HL-60 (cell line): ENCODE results near the gene EFCAB6.

Experiments
- DNase-seq, 2 experiments: peaks; one replicate each; pipeline ENCODE4 v3.0.0-alpha.2; 2010 to 2020; ENCODE audit warnings: low read depth in 1 of 2, low spot score in 1 of 2
- H3K27ac ChIP-seq: fragments of 250-450 bp; sonication (Bioruptor Pico); replicated peaks from 2 replicates; pipeline ENCODE4 v1.5.1; 2020; ENCODE audit warnings: mild to moderate bottlenecking, moderate library complexity
- H3K27me3 ChIP-seq: fragments of 250-450 bp; sonication (Bioruptor Pico); 2 replicates; pipeline ENCODE4 v1.5.1; 2021; ENCODE audit warnings: mild to moderate bottlenecking, moderate library complexity; ENCODE audit not compliant: insufficient read depth, poor library complexity, severe bottlenecking
- H3K4me3 ChIP-seq: replicated peaks from 2 replicates; pipeline ENCODE4 v1.5.1; 2011; ENCODE audit warnings: mild to moderate bottlenecking, control low read depth, low read length; ENCODE audit not compliant: insufficient read depth
- GABPA ChIP-seq: IDR thresholded peaks from 2 replicates; pipeline ENCODE4 v1.6.1; 2012; ENCODE audit warnings: low read depth
- POLR2AphosphoS5 ChIP-seq: IDR thresholded peaks from 2 replicates; pipeline ENCODE4 v1.6.1; 2012; ENCODE audit warnings: low read depth
- SPI1 ChIP-seq: IDR thresholded peaks from 2 replicates; pipeline ENCODE4 v1.6.1; 2012; ENCODE audit warnings: low read depth, mild to moderate bottlenecking, borderline replicate concordance
- TF ChIP-seq, protein P1 (sequence below): IDR thresholded peaks from one replicate; pipeline ENCODE4 v1.5.1; 2011; ENCODE audit warnings: low read length, control low read depth, inconsistent platforms; ENCODE audit not compliant: insufficient read depth
- TF ChIP-seq, protein P2 (sequence below): IDR thresholded peaks from 2 replicates; pipeline ENCODE4 v1.6.1; 2012; ENCODE audit warnings: low read depth; ENCODE audit not compliant: insufficient replicate concordance

Gene EFCAB6

DNA sequence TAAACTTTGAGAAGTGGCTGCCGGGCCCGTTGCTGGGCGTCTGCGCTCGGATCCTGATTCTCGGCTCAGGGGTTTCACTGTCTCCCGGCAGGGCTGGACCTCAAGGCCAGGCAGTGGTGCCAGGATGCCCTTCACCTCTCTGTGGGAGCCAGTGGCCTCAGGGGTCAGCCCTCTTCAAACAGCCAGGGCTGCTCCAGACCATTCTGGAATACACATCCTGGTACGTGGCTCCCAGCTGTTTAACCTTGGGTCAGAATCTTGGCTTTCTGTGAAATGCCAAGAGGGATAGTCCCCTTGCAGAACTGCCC, 329.8 kb downstream of the EFCAB6 start:
- H3K27me3 ChIP-seq = no peaks in the 10 kb centered on the region
- no peak for DNase-seq
- TF ChIP-seq, protein P1, sequence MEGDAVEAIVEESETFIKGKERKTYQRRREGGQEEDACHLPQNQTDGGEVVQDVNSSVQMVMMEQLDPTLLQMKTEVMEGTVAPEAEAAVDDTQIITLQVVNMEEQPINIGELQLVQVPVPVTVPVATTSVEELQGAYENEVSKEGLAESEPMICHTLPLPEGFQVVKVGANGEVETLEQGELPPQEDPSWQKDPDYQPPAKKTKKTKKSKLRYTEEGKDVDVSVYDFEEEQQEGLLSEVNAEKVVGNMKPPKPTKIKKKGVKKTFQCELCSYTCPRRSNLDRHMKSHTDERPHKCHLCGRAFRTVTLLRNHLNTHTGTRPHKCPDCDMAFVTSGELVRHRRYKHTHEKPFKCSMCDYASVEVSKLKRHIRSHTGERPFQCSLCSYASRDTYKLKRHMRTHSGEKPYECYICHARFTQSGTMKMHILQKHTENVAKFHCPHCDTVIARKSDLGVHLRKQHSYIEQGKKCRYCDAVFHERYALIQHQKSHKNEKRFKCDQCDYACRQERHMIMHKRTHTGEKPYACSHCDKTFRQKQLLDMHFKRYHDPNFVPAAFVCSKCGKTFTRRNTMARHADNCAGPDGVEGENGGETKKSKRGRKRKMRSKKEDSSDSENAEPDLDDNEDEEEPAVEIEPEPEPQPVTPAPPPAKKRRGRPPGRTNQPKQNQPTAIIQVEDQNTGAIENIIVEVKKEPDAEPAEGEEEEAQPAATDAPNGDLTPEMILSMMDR = no peak
- TF ChIP-seq, protein P2, sequence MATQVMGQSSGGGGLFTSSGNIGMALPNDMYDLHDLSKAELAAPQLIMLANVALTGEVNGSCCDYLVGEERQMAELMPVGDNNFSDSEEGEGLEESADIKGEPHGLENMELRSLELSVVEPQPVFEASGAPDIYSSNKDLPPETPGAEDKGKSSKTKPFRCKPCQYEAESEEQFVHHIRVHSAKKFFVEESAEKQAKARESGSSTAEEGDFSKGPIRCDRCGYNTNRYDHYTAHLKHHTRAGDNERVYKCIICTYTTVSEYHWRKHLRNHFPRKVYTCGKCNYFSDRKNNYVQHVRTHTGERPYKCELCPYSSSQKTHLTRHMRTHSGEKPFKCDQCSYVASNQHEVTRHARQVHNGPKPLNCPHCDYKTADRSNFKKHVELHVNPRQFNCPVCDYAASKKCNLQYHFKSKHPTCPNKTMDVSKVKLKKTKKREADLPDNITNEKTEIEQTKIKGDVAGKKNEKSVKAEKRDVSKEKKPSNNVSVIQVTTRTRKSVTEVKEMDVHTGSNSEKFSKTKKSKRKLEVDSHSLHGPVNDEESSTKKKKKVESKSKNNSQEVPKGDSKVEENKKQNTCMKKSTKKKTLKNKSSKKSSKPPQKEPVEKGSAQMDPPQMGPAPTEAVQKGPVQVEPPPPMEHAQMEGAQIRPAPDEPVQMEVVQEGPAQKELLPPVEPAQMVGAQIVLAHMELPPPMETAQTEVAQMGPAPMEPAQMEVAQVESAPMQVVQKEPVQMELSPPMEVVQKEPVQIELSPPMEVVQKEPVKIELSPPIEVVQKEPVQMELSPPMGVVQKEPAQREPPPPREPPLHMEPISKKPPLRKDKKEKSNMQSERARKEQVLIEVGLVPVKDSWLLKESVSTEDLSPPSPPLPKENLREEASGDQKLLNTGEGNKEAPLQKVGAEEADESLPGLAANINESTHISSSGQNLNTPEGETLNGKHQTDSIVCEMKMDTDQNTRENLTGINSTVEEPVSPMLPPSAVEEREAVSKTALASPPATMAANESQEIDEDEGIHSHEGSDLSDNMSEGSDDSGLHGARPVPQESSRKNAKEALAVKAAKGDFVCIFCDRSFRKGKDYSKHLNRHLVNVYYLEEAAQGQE = no peak
- TF ChIP-seq GABPA = no peak
- no peak for TF ChIP-seq SPI1
- no peak for TF ChIP-seq POLR2AphosphoS5
- H3K4me3 ChIP-seq = no peak overlapping the region
- H3K27ac ChIP-seq = no peak overlapping the region

DNA sequence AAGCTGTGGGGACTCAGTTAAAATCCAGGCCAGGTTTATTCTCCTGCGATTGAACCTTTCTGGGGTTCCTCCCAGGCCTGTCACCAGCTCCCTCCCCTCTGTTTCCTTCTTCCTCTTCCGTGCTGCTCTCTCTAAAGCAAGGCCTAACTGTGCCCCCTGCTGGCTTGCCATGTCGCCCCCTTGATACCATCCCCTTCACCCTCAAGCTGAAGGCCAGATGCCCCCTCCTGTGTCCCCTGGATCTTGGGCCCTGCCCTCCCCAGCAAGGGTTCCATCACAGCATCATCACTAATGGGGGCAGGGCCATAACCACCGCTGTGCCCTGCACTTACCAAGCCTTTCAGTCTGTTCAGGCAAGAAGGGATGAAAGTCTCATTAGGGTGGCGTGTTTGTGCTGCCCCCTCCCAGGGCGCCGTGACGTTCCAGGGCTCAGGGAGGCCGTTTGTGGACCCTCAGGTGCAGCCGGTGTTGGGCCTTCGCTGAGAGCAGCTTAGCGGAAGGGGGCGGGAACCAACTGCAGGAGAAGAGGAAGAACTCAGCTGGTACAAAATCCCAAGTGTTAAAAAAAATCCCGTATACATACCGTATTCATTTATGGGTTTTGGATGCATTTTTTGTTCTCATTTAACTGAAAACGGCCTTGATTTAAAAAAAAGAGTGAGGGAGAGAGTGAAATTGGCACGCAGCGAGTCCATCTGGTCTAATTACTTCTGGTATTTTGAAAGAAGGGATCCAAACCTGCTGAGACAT, 330.4 kb downstream of the EFCAB6 start:
- Histone ChIP-seq H3K27ac (peak overlapping the region; percentile 38; the same call in 1 of the 2 replicates), H3K4me3 (0 out of 2 replicates have a peak overlapping the region, but pooled peaks have one; percentile 12), H3K27me3 (no peaks in the 10 kb centered on the region)
- peak; percentile 16 to 62 for DNase-seq
- TF ChIP-seq SPI1 (peak; percentile 53), GABPA (no peak)
- TF ChIP-seq, protein P1 = peak; percentile 1

DNA sequence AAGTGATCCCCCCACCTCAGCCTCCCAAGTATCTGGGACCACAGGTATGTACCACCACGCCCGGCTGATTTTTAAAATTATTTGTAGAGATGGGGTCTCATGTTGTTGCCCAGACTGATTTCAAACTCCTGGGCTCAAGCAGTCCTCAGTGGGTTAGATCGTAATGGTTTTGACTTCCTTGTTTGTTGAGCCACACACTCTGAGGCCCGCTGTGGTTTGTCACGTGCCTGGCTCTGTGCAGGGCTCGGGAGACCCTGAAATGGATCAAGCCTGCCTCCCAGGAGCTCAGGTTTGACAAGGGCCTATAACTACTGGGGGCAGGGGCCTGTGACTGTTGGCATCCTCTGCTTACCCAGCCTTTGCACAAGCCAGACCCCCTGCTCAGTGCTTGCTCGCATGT, 332.1 kb downstream of the EFCAB6 start:
- Histone ChIP-seq H3K4me3 (no peak overlapping the region), H3K27me3 (no peaks in the 10 kb centered on the region), H3K27ac (peak overlapping the region; percentile 69)
- DNase-seq = peak in 1 of 2 experiments; percentile 76
- TF ChIP-seq SPI1 (peak; percentile 65), GABPA (no peak)
- TF ChIP-seq, protein P2 = no peak
- TF ChIP-seq, protein P1 = no peak
